ENCODE measurements around the gene SARNP. TPM values are rescaled to one million over a fixed set of nuclear protein-coding genes. Genes with fewer than 3 reads are reported as not detected.

The SARNP gene
- total RNA-seq, 1 donor from 2014 or later = 141 TPM

GRCh38 chr12:55742719-55743405 lies 74.7 kb downstream of the SARNP start, which contains the start of gene GDF11:
TSS of gene GDF11 (plus strand) at chr12:55743122. CDS start at chr12:55743317, 195 bp downstream.
- Histone ChIP-seq H3K36me3 (ENCODE audit: control insufficient read depth, insufficient read depth, low read length) (no peaks in the 10 kb centered on the region), H3K27me3 (ENCODE audit: control insufficient read depth, insufficient read depth, low read length) (no peaks in the 10 kb centered on the region), H3K4me3 (ENCODE audit: low read depth, low read length) (peak within 1 kb of the TSS; percentile 84)
- DNase-seq (ENCODE audit: low read depth) = no peak
- no peak for TF ChIP-seq CTCF (IDR thresholded peaks at IDR 0.05; ENCODE audit: insufficient read depth, low read length, poor library complexity, severe bottlenecking)

GRCh38 chr12:55741931-55742680 lies 75.4 kb downstream of the SARNP start:
- DNase-seq (ENCODE audit: low read depth) = no peak

GRCh38 chr12:55739025-55739378 lies 78.5 kb downstream of the SARNP start:
- Histone ChIP-seq H3K4me3 (ENCODE audit: low read depth, low read length) (no peak overlapping the region), H3K27me3 (ENCODE audit: control insufficient read depth, insufficient read depth, low read length) (no peaks in the 10 kb centered on the region), H3K36me3 (ENCODE audit: control insufficient read depth, insufficient read depth, low read length) (no peaks in the 10 kb centered on the region)
- no peak for DNase-seq (ENCODE audit: low read depth)
- no peak for TF ChIP-seq CTCF (IDR thresholded peaks at IDR 0.05; ENCODE audit: insufficient read depth, low read length, poor library complexity, severe bottlenecking)

More at GRCh38 chr12:55741931-55742680, 75.4 kb downstream of the SARNP start:
- Histone ChIP-seq H3K27me3 (ENCODE audit: control insufficient read depth, insufficient read depth, low read length) (no peaks in the 10 kb centered on the region), H3K36me3 (ENCODE audit: control insufficient read depth, insufficient read depth, low read length) (no peaks in the 10 kb centered on the region), H3K4me3 (ENCODE audit: low read depth, low read length) (no peak overlapping the region)
- no peak for TF ChIP-seq CTCF (IDR thresholded peaks at IDR 0.05; ENCODE audit: insufficient read depth, low read length, poor library complexity, severe bottlenecking)

GRCh38 chr12:55738123-55739024 lies 79.2 kb downstream of the SARNP start:
- Histone ChIP-seq H3K36me3 (ENCODE audit: control insufficient read depth, insufficient read depth, low read length) (no peaks in the 10 kb centered on the region), H3K27me3 (ENCODE audit: control insufficient read depth, insufficient read depth, low read length) (no peaks in the 10 kb centered on the region), H3K4me3 (ENCODE audit: low read depth, low read length) (peak overlapping the region; percentile 65)
- DNase-seq (ENCODE audit: low read depth) = no peak
- TF ChIP-seq CTCF (IDR thresholded peaks at IDR 0.05; ENCODE audit: insufficient read depth, low read length, poor library complexity, severe bottlenecking) = peak; percentile 64

- no peak for TF ChIP-seq CTCF (IDR thresholded peaks at IDR 0.05; ENCODE audit: insufficient read depth, low read length, poor library complexity, severe bottlenecking)
- H3K36me3 ChIP-seq (ENCODE audit: control insufficient read depth, insufficient read depth, low read length) = no peaks in the 10 kb centered on the region
- H3K4me3 ChIP-seq (ENCODE audit: low read depth, low read length) = peak overlapping the region; percentile 65
- no peaks in the 10 kb centered on the region for H3K27me3 ChIP-seq (ENCODE audit: control insufficient read depth, insufficient read depth, low read length)
- no peak for DNase-seq (ENCODE audit: low read depth)
These were observed 79.9 kb downstream of the SARNP start for GRCh38 chr12:55737581-55738122.

All from kidney epithelial cell (primary cell).